Cerebellar cortex (tissue), 1 donor: ENCODE data around the gene ALG10.
"Not testable (repeated sequence)": the region's sequence is repeated elsewhere in the genome, so short reads cannot be mapped to it uniquely, and the experiment has no call there.

Source experiments
- DNase-seq: peaks from one replicate; pipeline ENCODE4 v3.0.0-alpha.2; 2015; ENCODE audit warnings: low spot score

The ALG10 gene

DNA sequence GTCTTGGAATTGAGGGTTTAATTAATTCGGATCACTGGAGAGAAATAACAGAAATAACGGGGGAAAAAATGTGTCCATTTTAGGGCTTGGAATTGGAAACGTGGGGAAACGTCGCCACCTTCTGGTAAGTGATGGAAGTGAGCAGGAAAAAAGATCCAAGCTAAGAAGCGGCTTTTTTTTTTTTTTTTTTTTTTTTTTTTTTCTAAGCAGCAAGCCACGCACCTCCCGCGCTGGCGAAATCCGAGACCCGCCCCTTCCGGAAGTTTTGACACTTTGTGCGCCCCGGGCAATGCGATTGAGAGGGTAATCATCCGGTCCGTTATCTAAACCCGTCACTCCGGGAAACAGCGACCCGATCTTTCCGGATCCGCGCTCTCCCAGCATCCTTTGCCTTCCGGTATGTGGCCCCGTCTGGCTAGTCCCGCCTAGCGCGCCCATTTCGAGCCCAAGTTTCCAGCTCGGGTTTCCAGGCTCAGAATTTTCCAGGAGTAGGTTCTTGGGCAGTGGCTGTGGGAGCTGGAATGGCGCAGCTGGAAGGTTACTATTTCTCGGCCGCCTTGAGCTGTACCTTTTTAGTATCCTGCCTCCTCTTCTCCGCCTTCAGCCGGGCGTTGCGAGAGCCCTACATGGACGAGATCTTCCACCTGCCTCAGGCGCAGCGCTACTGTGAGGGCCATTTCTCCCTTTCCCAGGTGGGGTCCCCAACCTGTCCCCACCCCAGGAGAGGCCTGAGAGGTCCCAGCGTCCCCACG lies at the start of gene ALG10:
Gene ALG10, plus strand, starts transcription at position 418 of the 752 bp plus-strand sequence. Its CDS starts 104 bp downstream, at position 522.
- DNase-seq, result peak; percentile 98

GRCh38 chr12:33972884-33973283 lies 49.4 kb upstream of the ALG10 start:
- DNase-seq, result not testable (repeated sequence)

DNA sequence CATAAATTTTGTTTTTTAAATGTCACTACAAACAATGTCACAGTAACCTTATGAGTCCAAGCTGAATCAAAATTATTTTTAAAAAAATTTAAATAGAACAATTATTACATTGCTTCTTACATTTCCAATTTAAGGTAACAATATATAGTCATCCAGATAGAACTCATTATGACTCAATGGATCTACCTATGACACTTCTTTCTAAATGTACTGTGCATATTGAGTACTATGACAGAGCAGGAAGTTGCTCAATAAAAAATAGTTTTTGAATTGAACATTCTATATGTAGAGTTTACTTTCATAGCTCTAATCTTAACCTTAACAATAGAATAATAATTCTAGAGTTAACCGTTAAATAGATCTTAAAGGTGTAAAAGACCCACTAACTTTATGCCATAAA lies 44.4 kb upstream of the ALG10 start:
- no peak for DNase-seq

- no peak for DNase-seq
These were observed 34.0 kb upstream of the ALG10 start for GRCh38 chr12:33988197-33988805.

DNA sequence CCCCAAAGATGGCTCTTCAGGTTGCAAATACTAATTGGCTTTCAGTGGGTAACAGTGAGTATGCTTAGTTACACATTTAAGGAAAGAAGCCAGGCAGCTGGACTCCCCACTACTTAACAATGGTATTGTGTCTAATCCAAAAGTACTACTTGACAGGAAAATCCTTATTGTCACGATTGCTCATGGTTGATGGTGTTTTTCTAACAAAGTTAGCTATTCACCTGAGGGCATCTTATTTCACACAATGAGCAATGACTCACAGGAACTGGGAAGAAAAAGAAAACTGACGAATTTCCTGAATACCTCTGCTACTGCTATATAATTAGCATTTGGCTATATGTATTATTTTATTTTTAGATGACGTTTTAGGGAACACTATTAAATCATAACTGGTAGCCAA lies 33.4 kb upstream of the ALG10 start:
- no peak for DNase-seq

DNA sequence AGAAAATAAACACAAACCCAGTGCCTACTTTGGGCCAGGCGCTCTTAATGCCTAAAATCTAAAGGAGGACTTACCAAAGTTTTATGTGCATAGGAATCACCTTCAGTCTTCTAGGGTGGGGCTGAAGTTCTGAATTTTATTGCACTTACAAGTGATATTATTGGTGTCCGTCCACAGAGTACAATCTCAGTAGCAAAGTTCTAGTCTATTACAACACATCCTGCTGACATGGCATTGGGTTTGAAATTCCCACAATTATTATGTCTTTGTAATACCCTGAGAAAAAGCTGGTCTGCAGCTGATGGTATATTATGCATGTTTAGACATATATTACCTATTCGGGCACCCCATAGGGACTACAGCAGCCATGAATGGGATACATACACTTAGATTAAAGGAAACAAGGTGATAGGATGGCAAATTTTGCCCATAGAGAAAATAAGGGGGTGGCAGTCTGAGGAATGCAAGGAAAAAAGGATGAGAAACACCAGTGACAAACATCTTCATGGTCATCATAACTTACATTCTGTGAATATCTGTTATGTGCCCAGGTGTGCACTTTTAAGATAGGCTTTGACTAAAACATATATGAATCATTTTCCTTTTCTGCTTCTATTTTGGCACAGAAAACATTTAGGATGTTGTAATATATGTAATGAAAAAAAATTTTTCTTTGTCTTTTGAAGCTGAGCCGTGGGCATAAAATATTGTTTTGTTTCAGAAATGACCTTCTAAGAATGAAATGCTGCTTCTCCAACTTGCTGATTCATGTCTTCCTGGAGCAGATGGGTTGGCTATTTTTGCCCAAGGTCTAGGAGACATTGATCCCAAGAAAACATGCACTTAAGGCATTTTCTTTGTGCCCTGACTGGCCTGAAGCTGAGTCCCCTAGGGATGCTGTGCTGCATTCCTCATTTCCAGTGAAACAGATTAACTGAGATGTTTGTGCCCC lies 27.2 kb upstream of the ALG10 start:
- DNase-seq, result no peak

DNA sequence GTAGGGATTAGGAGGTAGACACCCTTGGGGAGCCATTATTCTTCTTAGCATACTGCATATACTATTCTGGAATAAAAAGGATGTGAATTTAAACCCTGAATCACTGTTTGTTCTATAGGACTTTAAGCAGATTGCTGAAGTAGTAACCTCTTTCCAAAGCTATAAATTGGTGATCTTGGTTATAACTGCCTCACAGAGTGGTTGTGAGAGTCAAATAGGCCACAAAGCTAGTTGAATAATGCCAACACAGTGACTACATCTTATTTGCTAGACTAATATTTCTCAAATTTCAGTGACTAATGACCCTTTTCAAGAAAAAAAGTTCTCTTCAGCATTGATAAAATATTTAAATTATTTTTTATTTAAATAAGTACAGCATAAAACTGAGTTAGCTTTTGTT lies 13.5 kb upstream of the ALG10 start:
- not testable (repeated sequence) for DNase-seq

DNA sequence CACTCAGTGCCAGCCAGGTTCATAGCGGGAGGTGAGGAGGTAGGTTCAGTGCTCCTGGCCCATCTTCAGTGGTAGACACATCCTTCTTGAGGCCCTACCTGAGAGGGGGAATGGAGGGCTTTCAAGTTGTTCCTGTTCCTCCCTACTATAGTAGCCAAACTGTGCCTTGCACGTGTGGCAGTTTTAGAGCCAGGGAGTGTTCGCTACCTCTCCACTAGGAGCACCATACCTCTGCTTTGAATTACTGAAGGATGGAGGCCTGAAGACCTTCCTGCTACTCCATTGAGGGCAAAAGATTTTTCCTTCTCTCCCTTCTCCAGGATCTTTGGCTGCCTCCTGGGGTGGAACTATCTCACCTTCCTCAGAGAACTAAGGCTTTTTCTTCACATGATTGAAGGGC lies 5.9 kb upstream of the ALG10 start:
- no peak for DNase-seq

DNA sequence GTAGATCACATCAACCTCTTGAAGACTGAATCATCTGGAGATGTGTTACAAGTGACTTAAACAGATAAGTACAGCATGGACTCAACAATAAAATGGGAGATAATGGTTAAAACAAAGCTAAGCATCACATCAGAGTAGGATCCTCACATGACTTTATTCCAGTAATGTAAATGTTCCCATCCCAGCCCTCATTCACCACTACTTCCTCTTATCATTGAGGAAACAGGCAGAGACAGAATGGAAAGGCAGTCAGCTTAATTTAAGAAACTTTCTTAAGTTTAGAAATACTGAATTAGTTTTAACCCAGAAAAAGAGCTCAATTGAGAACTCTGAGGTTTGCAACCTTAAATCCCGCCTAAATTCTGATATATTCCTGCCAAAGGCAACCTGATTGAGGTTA lies 1.2 kb upstream of the ALG10 start:
- no peak for DNase-seq

DNA sequence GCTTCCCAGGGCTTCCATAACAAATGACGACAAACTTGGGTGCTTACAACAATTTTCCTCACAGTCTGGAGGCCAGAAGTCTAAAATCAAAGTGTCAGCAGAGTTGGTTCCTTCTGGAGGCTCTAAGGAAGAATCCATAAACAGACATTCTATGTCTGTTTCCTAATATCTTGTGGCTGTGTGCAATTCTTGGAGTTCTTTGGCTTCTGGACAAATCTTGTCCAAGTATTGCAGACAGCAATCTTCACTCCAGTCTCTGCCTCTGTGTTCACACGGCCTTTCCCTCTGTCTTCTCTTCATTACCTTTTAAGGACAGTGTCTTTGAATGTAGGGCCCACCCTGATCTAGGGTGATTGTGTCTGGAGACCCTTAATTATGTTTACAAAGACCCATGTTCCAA lies 5.4 kb downstream of the ALG10 start:
- DNase-seq, result not testable (repeated sequence)

- no peak for DNase-seq
These were observed 8.3 kb downstream of the ALG10 start for GRCh38 chr12:34030591-34030990.

DNA sequence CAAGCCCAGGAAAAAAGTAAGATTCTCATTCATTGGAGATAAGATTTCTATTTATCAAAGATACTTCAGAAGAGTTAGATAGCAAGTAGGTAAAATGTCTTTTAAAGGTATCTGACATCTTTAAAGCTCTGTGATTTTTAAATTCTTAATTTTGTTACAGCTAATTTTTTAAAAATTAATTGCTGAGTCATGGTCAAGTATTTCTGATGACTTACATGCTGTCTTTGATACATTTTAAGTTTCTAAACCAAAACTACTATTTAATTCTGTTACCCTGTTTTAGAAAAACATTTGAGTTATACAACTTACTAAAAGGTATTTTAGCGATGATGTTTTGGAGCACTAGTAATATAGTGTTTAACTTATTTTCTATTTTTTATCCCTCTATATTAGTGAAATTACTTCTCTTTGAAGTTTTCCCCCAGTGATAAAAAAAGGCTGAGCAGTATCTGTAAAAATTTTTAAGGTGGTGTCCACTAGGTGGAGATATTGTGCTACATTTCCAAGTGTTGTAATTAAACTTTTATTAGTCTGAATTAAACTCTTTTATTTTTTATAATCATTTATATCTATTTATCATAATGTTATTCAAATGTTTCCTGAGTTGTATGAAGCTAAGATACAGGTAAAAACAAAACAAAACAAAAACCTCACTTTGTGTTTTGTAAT lies 11.5 kb downstream of the ALG10 start:
- peak; percentile 12 for DNase-seq

GRCh38 chr12:34038357-34038756 lies 16.1 kb downstream of the ALG10 start:
- not testable (repeated sequence) for DNase-seq

- DNase-seq, result no peak
These were observed 24.3 kb downstream of the ALG10 start for GRCh38 chr12:34046570-34046969.

DNA sequence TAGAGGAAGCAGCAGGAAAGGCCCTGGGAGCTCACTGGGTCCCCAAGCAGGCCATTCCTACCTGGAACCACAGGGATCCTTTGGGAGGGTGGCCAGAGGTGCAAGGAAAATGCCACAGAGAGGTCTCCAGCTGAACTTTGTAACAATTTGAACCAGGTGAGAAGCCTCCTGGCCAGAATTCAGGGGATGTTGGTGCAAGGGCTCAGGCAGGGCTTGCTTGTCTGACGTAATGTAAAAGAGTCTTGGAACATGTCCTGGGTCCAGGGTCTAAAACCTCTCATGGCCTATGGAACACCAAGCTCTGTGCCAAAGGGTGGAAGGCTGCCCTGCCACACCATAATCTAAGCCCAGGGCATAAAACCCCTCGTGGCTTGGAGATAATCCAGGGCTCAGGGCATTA lies 25.6 kb downstream of the ALG10 start:
- not testable (repeated sequence) for DNase-seq

- DNase-seq, result no peak
These were observed 26.4 kb downstream of the ALG10 start for GRCh38 chr12:34048714-34049113.

- no peak for DNase-seq
These were observed 29.2 kb downstream of the ALG10 start for GRCh38 chr12:34051486-34051885.

DNA sequence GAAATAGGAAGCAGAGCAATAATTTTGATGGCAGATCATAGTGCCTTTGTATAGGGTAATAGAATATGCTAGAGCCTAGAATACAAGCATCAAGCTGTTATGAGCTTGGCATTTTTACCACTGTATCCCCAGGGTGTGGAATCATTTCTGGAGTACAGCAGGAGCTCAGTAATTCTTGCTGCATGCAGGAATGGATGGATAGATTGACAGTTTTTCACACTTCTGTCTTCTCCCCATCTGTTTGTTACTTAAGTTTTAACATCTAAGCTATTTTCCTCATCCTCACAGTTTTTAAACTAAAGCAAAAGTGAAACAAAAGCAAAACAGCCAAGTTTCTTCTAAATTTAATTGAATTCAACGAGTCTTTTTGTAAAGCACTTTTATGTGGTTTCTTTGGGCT lies 32.6 kb downstream of the ALG10 start:
- DNase-seq, result no peak
